Measurements from ENCODE around the gene TEP1. TPM values are rescaled to one million over a fixed set of nuclear protein-coding genes. Genes with fewer than 3 reads are reported as not detected.

The TEP1 gene
- total and polyA plus RNA-seq, 2 experiments from 2014 or later = 3.0 to 8.5 TPM

DNA sequence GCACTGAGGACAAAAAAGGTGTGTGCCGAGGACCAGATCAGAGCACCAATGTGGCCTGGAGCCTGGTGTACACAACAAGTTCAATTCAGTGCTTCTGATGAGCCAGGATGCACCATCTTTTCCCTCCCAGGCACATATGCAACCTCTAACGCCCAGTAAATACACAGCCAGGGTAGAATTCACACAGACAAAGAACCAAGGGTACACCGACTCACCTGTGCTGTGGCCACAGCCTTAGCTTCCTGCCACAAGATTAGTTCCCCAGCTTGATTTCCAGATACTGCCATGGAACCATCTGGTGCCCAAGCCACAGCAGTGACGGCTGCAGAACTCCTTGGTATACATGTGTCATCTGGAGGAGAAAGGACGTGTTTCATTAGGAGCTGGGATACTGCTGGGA lies 40.5 kb downstream of the TEP1 start:
- no peaks in the 10 kb centered on the region for H3K27me3 ChIP-seq (ENCODE audit: insufficient read depth)
- H2AFZ ChIP-seq = no peak overlapping the region
- H3K4me1 ChIP-seq (ENCODE audit: insufficient read depth) = no peaks in the 10 kb centered on the region
- H3K4me3 Mint-ChIP-seq = no peak overlapping the region
- H3K27me3 Mint-ChIP-seq (ENCODE audit: insufficient read depth, low read depth, poor library complexity) = peaks cover 3% of the 10 kb centered on the region
- no peak overlapping the region for H3K27ac ChIP-seq (ENCODE audit: low read depth)
- no peaks in the 10 kb centered on the region for H3K4me1 Mint-ChIP-seq
- DNase-seq (ENCODE audit: low spot score) = no peak
- H3K4me2 ChIP-seq = no peak overlapping the region
- no peaks in the 10 kb centered on the region for H3F3A ChIP-seq (replicated peaks; ENCODE audit: low read depth)
- H3K4me3 ChIP-seq = no peak overlapping the region
- H3K36me3 ChIP-seq (ENCODE audit: insufficient read depth) = peaks cover 10% of the 10 kb centered on the region; the same call in 1 of the 2 replicates
- peaks cover 55% of the 10 kb centered on the region for H3K36me3 Mint-ChIP-seq (ENCODE audit: low read depth)
- no peaks in the 10 kb centered on the region for H3K9me2 ChIP-seq (ENCODE audit: insufficient read depth)
- H3K27ac Mint-ChIP-seq = no peak overlapping the region
- H3K79me2 ChIP-seq (replicated peaks; ENCODE audit: insufficient read depth) = no peaks in the 10 kb centered on the region
- no peaks in the 10 kb centered on the region; the same call in 1 of the 2 replicates for H4K20me1 ChIP-seq (replicated peaks; ENCODE audit: insufficient read depth)
- H3K9me3 Mint-ChIP-seq = no peaks in the 10 kb centered on the region
- no peak for ATAC-seq
- TF ChIP-seq, protein P1, sequence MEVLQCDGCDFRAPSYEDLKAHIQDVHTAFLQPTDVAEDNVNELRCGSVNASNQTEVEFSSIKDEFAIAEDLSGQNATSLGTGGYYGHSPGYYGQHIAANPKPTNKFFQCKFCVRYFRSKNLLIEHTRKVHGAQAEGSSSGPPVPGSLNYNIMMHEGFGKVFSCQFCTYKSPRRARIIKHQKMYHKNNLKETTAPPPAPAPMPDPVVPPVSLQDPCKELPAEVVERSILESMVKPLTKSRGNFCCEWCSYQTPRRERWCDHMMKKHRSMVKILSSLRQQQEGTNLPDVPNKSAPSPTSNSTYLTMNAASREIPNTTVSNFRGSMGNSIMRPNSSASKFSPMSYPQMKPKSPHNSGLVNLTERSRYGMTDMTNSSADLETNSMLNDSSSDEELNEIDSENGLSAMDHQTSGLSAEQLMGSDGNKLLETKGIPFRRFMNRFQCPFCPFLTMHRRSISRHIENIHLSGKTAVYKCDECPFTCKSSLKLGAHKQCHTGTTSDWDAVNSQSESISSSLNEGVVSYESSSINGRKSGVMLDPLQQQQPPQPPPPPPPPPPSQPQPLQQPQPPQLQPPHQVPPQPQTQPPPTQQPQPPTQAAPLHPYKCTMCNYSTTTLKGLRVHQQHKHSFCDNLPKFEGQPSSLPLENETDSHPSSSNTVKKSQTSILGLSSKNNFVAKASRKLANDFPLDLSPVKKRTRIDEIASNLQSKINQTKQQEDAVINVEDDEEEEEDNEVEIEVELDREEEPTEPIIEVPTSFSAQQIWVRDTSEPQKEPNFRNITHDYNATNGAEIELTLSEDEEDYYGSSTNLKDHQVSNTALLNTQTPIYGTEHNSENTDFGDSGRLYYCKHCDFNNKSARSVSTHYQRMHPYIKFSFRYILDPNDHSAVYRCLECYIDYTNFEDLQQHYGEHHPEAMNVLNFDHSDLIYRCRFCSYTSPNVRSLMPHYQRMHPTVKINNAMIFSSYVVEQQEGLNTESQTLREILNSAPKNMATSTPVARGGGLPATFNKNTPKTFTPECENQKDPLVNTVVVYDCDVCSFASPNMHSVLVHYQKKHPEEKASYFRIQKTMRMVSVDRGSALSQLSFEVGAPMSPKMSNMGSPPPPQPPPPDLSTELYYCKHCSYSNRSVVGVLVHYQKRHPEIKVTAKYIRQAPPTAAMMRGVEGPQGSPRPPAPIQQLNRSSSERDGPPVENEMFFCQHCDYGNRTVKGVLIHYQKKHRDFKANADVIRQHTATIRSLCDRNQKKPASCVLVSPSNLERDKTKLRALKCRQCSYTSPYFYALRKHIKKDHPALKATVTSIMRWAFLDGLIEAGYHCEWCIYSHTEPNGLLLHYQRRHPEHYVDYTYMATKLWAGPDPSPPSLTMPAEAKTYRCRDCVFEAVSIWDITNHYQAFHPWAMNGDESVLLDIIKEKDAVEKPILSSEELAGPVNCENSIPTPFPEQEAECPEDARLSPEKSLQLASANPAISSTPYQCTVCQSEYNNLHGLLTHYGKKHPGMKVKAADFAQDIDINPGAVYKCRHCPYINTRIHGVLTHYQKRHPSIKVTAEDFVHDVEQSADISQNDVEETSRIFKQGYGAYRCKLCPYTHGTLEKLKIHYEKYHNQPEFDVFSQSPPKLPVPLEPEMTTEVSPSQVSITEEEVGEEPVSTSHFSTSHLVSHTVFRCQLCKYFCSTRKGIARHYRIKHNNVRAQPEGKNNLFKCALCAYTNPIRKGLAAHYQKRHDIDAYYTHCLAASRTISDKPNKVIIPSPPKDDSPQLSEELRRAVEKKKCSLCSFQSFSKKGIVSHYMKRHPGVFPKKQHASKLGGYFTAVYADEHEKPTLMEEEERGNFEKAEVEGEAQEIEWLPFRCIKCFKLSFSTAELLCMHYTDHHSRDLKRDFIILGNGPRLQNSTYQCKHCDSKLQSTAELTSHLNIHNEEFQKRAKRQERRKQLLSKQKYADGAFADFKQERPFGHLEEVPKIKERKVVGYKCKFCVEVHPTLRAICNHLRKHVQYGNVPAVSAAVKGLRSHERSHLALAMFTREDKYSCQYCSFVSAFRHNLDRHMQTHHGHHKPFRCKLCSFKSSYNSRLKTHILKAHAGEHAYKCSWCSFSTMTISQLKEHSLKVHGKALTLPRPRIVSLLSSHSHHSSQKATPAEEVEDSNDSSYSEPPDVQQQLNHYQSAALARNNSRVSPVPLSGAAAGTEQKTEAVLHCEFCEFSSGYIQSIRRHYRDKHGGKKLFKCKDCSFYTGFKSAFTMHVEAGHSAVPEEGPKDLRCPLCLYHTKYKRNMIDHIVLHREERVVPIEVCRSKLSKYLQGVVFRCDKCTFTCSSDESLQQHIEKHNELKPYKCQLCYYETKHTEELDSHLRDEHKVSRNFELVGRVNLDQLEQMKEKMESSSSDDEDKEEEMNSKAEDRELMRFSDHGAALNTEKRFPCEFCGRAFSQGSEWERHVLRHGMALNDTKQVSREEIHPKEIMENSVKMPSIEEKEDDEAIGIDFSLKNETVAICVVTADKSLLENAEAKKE (CRISPR knock-in tag; IDR thresholded peaks at IDR 0.05) = no peak
- TF ChIP-seq NANOG (IDR thresholded peaks at IDR 0.05; ENCODE audit: borderline replicate concordance) (no peak), JUNB (IDR thresholded peaks at IDR 0.05; ENCODE audit: unreplicated experiment) (no peak), ZNF114 (CRISPR knock-in tag; IDR thresholded peaks at IDR 0.05) (no peak), EZH2 (IDR thresholded peaks at IDR 0.05; ENCODE audit: low read depth, unreplicated experiment) (no peak), POLR2AphosphoS5 (IDR thresholded peaks at IDR 0.05; ENCODE audit: low read depth) (no peak), STAT1 (IDR thresholded peaks at IDR 0.05; ENCODE audit: unreplicated experiment) (no peak)
- TF ChIP-seq, protein P2, sequence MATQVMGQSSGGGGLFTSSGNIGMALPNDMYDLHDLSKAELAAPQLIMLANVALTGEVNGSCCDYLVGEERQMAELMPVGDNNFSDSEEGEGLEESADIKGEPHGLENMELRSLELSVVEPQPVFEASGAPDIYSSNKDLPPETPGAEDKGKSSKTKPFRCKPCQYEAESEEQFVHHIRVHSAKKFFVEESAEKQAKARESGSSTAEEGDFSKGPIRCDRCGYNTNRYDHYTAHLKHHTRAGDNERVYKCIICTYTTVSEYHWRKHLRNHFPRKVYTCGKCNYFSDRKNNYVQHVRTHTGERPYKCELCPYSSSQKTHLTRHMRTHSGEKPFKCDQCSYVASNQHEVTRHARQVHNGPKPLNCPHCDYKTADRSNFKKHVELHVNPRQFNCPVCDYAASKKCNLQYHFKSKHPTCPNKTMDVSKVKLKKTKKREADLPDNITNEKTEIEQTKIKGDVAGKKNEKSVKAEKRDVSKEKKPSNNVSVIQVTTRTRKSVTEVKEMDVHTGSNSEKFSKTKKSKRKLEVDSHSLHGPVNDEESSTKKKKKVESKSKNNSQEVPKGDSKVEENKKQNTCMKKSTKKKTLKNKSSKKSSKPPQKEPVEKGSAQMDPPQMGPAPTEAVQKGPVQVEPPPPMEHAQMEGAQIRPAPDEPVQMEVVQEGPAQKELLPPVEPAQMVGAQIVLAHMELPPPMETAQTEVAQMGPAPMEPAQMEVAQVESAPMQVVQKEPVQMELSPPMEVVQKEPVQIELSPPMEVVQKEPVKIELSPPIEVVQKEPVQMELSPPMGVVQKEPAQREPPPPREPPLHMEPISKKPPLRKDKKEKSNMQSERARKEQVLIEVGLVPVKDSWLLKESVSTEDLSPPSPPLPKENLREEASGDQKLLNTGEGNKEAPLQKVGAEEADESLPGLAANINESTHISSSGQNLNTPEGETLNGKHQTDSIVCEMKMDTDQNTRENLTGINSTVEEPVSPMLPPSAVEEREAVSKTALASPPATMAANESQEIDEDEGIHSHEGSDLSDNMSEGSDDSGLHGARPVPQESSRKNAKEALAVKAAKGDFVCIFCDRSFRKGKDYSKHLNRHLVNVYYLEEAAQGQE (IDR thresholded peaks at IDR 0.05; ENCODE audit: unreplicated experiment) = no peak
- TF ChIP-seq, protein P3, sequence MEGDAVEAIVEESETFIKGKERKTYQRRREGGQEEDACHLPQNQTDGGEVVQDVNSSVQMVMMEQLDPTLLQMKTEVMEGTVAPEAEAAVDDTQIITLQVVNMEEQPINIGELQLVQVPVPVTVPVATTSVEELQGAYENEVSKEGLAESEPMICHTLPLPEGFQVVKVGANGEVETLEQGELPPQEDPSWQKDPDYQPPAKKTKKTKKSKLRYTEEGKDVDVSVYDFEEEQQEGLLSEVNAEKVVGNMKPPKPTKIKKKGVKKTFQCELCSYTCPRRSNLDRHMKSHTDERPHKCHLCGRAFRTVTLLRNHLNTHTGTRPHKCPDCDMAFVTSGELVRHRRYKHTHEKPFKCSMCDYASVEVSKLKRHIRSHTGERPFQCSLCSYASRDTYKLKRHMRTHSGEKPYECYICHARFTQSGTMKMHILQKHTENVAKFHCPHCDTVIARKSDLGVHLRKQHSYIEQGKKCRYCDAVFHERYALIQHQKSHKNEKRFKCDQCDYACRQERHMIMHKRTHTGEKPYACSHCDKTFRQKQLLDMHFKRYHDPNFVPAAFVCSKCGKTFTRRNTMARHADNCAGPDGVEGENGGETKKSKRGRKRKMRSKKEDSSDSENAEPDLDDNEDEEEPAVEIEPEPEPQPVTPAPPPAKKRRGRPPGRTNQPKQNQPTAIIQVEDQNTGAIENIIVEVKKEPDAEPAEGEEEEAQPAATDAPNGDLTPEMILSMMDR (conservative IDR thresholded peaks at IDR 0.05; ENCODE audit: low read depth in 2 of 2) = no peak
- TF ChIP-seq, protein P4, sequence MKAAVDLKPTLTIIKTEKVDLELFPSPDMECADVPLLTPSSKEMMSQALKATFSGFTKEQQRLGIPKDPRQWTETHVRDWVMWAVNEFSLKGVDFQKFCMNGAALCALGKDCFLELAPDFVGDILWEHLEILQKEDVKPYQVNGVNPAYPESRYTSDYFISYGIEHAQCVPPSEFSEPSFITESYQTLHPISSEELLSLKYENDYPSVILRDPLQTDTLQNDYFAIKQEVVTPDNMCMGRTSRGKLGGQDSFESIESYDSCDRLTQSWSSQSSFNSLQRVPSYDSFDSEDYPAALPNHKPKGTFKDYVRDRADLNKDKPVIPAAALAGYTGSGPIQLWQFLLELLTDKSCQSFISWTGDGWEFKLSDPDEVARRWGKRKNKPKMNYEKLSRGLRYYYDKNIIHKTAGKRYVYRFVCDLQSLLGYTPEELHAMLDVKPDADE (IDR thresholded peaks at IDR 0.05) = no peak
